DOHH2 (cell line): ENCODE data around the gene OPN4.
"Not testable (repeated sequence)": the region's sequence is repeated elsewhere in the genome, so short reads cannot be mapped to it uniquely, and the experiment has no call there.

Experiments
- H3F3A ChIP-seq: fragments of 200-600 bp; sonication (generic), shearing (Covaris generic); 2 replicates; pipeline ENCODE4 v1.6.0; 2016; ENCODE audit warnings: antibody characterized with exemption, mild to moderate bottlenecking; ENCODE audit not compliant: control insufficient read depth, insufficient read depth
- H3K27ac ChIP-seq: fragments of 200-600 bp; sonication (generic); 2 replicates; pipeline ENCODE4 v1.5.1; 2014; ENCODE audit warnings: low read depth, mild to moderate bottlenecking, low read length, moderate library complexity
- H3K27me3 ChIP-seq: fragments of 200-600 bp; sonication (generic); 2 replicates; pipeline ENCODE4 v1.6.1; 2014; ENCODE audit warnings: mild to moderate bottlenecking, low read length, mixed read lengths; ENCODE audit not compliant: control insufficient read depth
- H3K36me3 ChIP-seq: fragments of 200-600 bp; sonication (generic); 2 replicates; pipeline ENCODE4 v1.6.1; 2014; ENCODE audit warnings: mild to moderate bottlenecking, low read length, moderate library complexity, mixed read lengths; ENCODE audit not compliant: control insufficient read depth
- H3K4me1 ChIP-seq: fragments of 200-600 bp; sonication (generic); 2 replicates; pipeline ENCODE4 v1.6.1; 2014; ENCODE audit warnings: mild to moderate bottlenecking, low read length, mixed read lengths; ENCODE audit not compliant: control insufficient read depth
- H3K4me2 ChIP-seq: fragments of 200-600 bp; sonication (generic); 2 replicates; pipeline ENCODE4 v1.6.0; 2014; ENCODE audit warnings: mild to moderate bottlenecking, low read length, moderate library complexity
- H3K4me3 ChIP-seq: fragments of 200-600 bp; sonication (generic); 2 replicates; pipeline ENCODE4 v1.5.1; 2014; ENCODE audit warnings: mild to moderate bottlenecking, low read length, mixed read lengths
- H3K79me2 ChIP-seq: fragments of 200-600 bp; sonication (generic); 2 replicates; pipeline ENCODE4 v1.6.1; 2014; ENCODE audit warnings: mild to moderate bottlenecking, low read length, mixed read lengths; ENCODE audit not compliant: control insufficient read depth
- H3K9me2 ChIP-seq: fragments of 200-600 bp; sonication (generic); replicated peaks from 2 replicates; pipeline ENCODE4 v1.6.1; 2014; ENCODE audit warnings: mild to moderate bottlenecking, low read length, mixed read lengths; ENCODE audit not compliant: control insufficient read depth
- H3K9me3 ChIP-seq: fragments of 200-600 bp; sonication (generic); 2 replicates; pipeline ENCODE4 v1.6.1; 2014; ENCODE audit warnings: antibody characterized with exemption, low read length, mixed read lengths; ENCODE audit not compliant: control insufficient read depth, insufficient read depth
- H4K20me1 ChIP-seq: fragments of 200-600 bp; sonication (generic); 2 replicates; pipeline ENCODE4 v1.6.0; 2014; ENCODE audit warnings: low read depth, mild to moderate bottlenecking, antibody characterized with exemption, low read length, moderate library complexity; ENCODE audit not compliant: control insufficient read depth, insufficient read depth
- EZH2phosphoT487 ChIP-seq: fragments of 200-600 bp; sonication (generic); IDR thresholded peaks from 2 replicates; pipeline ENCODE4 v1.6.1; 2017; ENCODE audit warnings: borderline replicate concordance, mild to moderate bottlenecking, antibody characterized with exemption, low read length, moderate library complexity, mixed read lengths
- TF ChIP-seq, protein P1 (sequence below): fragments of 200-600 bp; sonication (generic); IDR thresholded peaks from one replicate; pipeline ENCODE4 v1.5.1; 2014; ENCODE audit warnings: antibody characterized with exemption, mild to moderate bottlenecking, low read depth, low read length; ENCODE audit not compliant: poor library complexity, severe bottlenecking

The OPN4 gene

DNA sequence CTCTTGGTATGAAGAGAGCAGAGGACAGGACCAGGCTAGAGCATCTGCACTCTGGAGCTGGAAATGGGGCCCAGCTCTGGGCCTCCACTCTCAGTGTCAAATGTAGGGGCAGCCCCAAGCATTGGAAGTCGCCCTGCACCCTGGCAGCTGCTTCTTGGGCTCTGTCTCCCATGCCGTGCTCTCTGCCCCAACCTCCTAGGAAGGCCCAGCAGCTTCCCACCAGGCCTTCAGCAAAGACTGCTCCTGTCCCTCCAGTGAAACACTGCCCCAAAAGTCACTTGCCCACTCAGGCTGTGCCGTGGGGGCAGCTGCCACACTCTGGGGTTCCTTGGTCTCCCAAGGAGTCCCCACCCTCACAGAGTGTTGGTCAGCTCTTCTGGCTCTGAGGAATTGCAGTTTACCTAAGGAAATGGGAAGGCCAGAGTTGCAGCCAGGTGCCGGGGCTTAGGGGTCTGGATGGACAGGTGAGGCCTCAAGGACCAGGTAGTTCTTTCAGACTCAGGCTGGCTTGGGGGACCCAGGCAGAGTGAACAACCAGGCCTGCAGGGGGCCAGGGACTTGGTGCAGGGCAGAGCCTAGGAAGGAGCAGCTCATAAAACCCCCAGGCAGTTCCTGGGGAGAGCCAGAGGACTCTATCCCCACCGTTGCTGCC lies 9.4 kb upstream of the OPN4 start:
- H3K9me3 ChIP-seq, result 0 out of 2 replicates have a peak, but pooled peaks cover 5% of the 10 kb centered on the region
- no peak overlapping the region for H3K27ac ChIP-seq
- no peaks in the 10 kb centered on the region for H3K36me3 ChIP-seq
- H3K79me2 ChIP-seq, result no peaks in the 10 kb centered on the region
- TF ChIP-seq EZH2phosphoT487, result no peak
- TF ChIP-seq, protein P1, sequence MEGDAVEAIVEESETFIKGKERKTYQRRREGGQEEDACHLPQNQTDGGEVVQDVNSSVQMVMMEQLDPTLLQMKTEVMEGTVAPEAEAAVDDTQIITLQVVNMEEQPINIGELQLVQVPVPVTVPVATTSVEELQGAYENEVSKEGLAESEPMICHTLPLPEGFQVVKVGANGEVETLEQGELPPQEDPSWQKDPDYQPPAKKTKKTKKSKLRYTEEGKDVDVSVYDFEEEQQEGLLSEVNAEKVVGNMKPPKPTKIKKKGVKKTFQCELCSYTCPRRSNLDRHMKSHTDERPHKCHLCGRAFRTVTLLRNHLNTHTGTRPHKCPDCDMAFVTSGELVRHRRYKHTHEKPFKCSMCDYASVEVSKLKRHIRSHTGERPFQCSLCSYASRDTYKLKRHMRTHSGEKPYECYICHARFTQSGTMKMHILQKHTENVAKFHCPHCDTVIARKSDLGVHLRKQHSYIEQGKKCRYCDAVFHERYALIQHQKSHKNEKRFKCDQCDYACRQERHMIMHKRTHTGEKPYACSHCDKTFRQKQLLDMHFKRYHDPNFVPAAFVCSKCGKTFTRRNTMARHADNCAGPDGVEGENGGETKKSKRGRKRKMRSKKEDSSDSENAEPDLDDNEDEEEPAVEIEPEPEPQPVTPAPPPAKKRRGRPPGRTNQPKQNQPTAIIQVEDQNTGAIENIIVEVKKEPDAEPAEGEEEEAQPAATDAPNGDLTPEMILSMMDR, result no peak
- no peaks in the 10 kb centered on the region for H4K20me1 ChIP-seq
- no peaks in the 10 kb centered on the region for H3K4me1 ChIP-seq
- H3K4me2 ChIP-seq, result no peak overlapping the region
- no peaks in the 10 kb centered on the region for H3F3A ChIP-seq
- no peaks in the 10 kb centered on the region for H3K9me2 ChIP-seq
- H3K4me3 ChIP-seq, result no peak overlapping the region
- peaks cover 5% of the 10 kb centered on the region; the same call in 1 of the 2 replicates for H3K27me3 ChIP-seq

DNA sequence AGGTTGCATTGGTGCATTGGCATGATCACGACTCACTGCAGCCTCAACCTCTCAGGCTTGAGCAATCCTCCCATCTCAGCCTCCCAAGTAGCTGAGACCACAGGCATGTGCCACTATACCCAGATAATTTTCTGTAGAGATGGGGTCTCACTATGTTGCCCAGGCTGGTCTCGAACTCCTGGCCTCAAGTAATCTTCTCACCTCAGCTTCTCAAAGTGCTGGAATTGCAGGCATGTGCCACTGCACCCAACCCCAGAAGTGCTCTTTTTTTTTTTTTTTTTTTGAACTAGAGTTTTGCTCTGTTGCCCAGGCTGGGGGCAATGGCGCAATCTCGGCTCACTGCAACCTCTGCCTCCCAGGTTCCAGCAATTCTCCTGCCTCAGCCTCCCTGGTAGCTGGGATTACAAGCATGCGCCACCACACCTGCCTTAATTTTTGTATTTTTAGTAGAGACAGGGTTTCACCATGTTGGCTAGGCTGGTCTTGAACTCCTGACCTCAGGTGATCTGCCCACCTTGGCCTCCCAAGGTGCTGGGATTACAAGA lies 8.7 kb upstream of the OPN4 start:
- H4K20me1 ChIP-seq, H3K4me1 ChIP-seq, H3K4me2 ChIP-seq, H3K27me3 ChIP-seq, H3K27ac ChIP-seq, H3K9me2 ChIP-seq, H3K9me3 ChIP-seq, H3K79me2 ChIP-seq, H3K4me3 ChIP-seq, H3F3A ChIP-seq, H3K36me3 ChIP-seq: not testable (repeated sequence)

DNA sequence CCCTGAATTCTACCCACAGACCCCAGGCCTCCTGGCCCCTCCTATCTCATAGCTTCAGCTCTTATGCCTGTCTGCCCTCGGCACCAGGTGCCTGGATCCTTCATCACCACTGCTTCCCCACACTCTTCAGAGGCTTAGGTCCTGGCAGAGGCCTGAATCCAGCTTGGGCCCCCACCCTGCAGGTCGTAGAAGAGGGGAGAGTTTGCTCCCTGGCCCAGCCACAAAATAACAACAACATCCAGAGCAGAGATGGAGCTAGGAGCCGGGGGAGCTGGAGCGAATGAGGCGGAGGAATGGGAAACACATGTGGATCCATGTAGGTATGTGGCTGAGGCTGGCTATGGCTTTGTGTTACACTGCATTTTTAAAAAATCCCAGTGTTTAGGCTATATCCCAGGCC lies 7.8 kb upstream of the OPN4 start:
- Histone ChIP-seq H3K4me1 (no peaks in the 10 kb centered on the region), H3K79me2 (no peaks in the 10 kb centered on the region), H3K36me3 (no peaks in the 10 kb centered on the region), H3K9me2 (no peaks in the 10 kb centered on the region), H3K9me3 (0 out of 2 replicates have a peak, but pooled peaks cover 4% of the 10 kb centered on the region), H4K20me1 (no peaks in the 10 kb centered on the region), H3K27me3 (peaks cover 5% of the 10 kb centered on the region; the same call in 1 of the 2 replicates), H3K4me2 (no peak overlapping the region), H3F3A (no peaks in the 10 kb centered on the region), H3K27ac (no peak overlapping the region), H3K4me3 (no peak overlapping the region)
- TF ChIP-seq, protein P1, result no peak
- TF ChIP-seq EZH2phosphoT487, result no peak

DNA sequence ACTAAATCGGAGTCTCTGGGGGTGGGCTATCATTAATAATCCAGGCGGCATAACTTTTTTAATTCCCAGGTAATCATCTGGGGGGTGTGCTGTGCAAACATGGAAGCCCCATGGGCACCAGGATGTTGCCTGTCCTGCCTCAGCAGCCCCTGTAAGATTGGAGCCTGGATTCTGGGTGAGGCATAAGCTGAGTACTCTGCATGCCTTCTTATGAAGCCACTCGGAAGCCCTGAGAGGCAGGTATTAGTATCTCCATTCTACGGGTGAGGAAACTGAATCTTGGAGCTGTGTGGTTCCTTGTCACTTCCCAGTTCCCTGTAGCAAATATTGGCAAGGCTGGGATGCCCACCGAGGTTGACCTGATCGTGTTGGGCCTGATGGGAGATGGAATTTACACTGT lies 7.4 kb upstream of the OPN4 start:
- H3K79me2 ChIP-seq, result no peaks in the 10 kb centered on the region
- no peak overlapping the region for H3K27ac ChIP-seq
- no peak overlapping the region for H3K4me3 ChIP-seq
- peaks cover 5% of the 10 kb centered on the region; the same call in 1 of the 2 replicates for H3K27me3 ChIP-seq
- no peaks in the 10 kb centered on the region for H3K36me3 ChIP-seq
- no peaks in the 10 kb centered on the region for H3K4me1 ChIP-seq
- TF ChIP-seq, protein P1, result no peak
- TF ChIP-seq EZH2phosphoT487, result no peak
- no peaks in the 10 kb centered on the region for H3K9me2 ChIP-seq
- 0 out of 2 replicates have a peak, but pooled peaks cover under 1% of the 10 kb centered on the region for H3K9me3 ChIP-seq
- H4K20me1 ChIP-seq, result no peaks in the 10 kb centered on the region
- no peak overlapping the region for H3K4me2 ChIP-seq
- H3F3A ChIP-seq, result no peaks in the 10 kb centered on the region
